ENCODE results near the gene ENSA.
"Not testable (repeated sequence)": the region's sequence is repeated elsewhere in the genome, so short reads cannot be mapped to it uniquely, and the experiment has no call there.

Gene ENSA

GRCh38 chr1:150621497-150622302 is 7.7 kb downstream of the ENSA start:
- peak; percentile 40 for DNase-seq (ENCODE audit: low spot score)

GRCh38 chr1:150620919-150621318 is 8.5 kb downstream of the ENSA start:
- no peak for DNase-seq (ENCODE audit: low spot score)

GRCh38 chr1:150619576-150620509 is 9.6 kb downstream of the ENSA start:
- no peak for DNase-seq (ENCODE audit: low spot score)

GRCh38 chr1:150615346-150616201 is 13.8 kb downstream of the ENSA start:
- no peak for DNase-seq (ENCODE audit: low spot score)

GRCh38 chr1:150613061-150613920 is 16.1 kb downstream of the ENSA start:
- DNase-seq (ENCODE audit: low spot score): no peak

- no peak for DNase-seq (ENCODE audit: low spot score)
These were observed 17.4 kb downstream of the ENSA start for GRCh38 chr1:150612014-150612345.

- no peak for DNase-seq (ENCODE audit: low spot score)
These were observed 18.8 kb downstream of the ENSA start for GRCh38 chr1:150610576-150610975.

GRCh38 chr1:150609732-150610131 is 19.7 kb downstream of the ENSA start:
- no peak for DNase-seq (ENCODE audit: low spot score)

GRCh38 chr1:150606463-150607142 is 22.8 kb downstream of the ENSA start:
- DNase-seq (ENCODE audit: low spot score): no peak

- not testable (repeated sequence) for DNase-seq (ENCODE audit: low spot score)
These were observed 24.0 kb downstream of the ENSA start for GRCh38 chr1:150605451-150605731.

- no peak for DNase-seq (ENCODE audit: low spot score)
These were observed 25.2 kb downstream of the ENSA start for GRCh38 chr1:150604226-150604588.

GRCh38 chr1:150603711-150604110 is 25.7 kb downstream of the ENSA start:
- no peak for DNase-seq (ENCODE audit: low spot score)

- DNase-seq (ENCODE audit: low spot score): not testable (repeated sequence)
These were observed 27.0 kb downstream of the ENSA start for GRCh38 chr1:150602372-150602771.

- DNase-seq (ENCODE audit: low spot score): no peak
These were observed 27.9 kb downstream of the ENSA start for GRCh38 chr1:150601540-150601939.

- not testable (repeated sequence) for DNase-seq (ENCODE audit: low spot score)
These were observed 31.1 kb downstream of the ENSA start for GRCh38 chr1:150598346-150598745.

- no peak for DNase-seq (ENCODE audit: low spot score)
These were observed 32.4 kb downstream of the ENSA start for GRCh38 chr1:150596976-150597375.

- DNase-seq (ENCODE audit: low spot score): no peak
These were observed 33.1 kb downstream of the ENSA start for GRCh38 chr1:150596095-150596892.

- DNase-seq (ENCODE audit: low spot score): no peak
These were observed 47.0 kb downstream of the ENSA start for GRCh38 chr1:150582371-150582770.

GRCh38 chr1:150581962-150582361 is 47.5 kb downstream of the ENSA start:
- DNase-seq (ENCODE audit: low spot score): not testable (repeated sequence)

- not testable (repeated sequence) for DNase-seq (ENCODE audit: low spot score)
These were observed 48.0 kb downstream of the ENSA start for GRCh38 chr1:150581437-150581836.

Data from SK-N-DZ (cell line).